Calu3 (cell line): ENCODE results near the gene ENPEP. TPM values are rescaled to one million over a fixed set of nuclear protein-coding genes. Genes with fewer than 3 reads are reported as not detected.

ENCODE experiments used
- BruUV-seq: library from RNA; stranded (reverse); fragments of 400-500 nt; replicated peaks from 2 replicates; lab custom pipeline; 2021; lab: Mats Ljungman, UMichigan
- CTCF ChIA-PET: fragments of 300-600 bp; sonication (Branson Sonifier 250); formaldehyde crosslinking; loops from one replicate; lab custom pipeline; 2022; ENCODE audit warnings: antibody characterized with exemption; lab: Charles Lee
- DNase-seq: peaks from one replicate; pipeline ENCODE4 v3.0.0; 2022
- H3K27ac Mint-ChIP-seq: one replicate; pipeline ENCODE4 v1.8.0; 2022; ENCODE audit warnings: mixed read lengths; ENCODE audit not compliant: unreplicated experiment
- H3K27me3 Mint-ChIP-seq: one replicate; pipeline ENCODE4 v1.8.0; 2022; ENCODE audit warnings: mixed read lengths; ENCODE audit not compliant: unreplicated experiment
- H3K36me3 Mint-ChIP-seq: one replicate; pipeline ENCODE4 v1.8.0; 2022; ENCODE audit warnings: mild to moderate bottlenecking, moderate library complexity, mixed read lengths; ENCODE audit not compliant: insufficient read depth, unreplicated experiment
- H3K4me1 Mint-ChIP-seq: one replicate; pipeline ENCODE4 v1.8.0; 2022; ENCODE audit warnings: mild to moderate bottlenecking, low read depth, mixed read lengths; ENCODE audit not compliant: unreplicated experiment
- H3K4me3 Mint-ChIP-seq: one replicate; pipeline ENCODE4 v1.8.0; 2022; ENCODE audit warnings: mild to moderate bottlenecking, low read depth, moderate library complexity, mixed read lengths; ENCODE audit not compliant: unreplicated experiment
- H3K9me3 Mint-ChIP-seq: one replicate; pipeline ENCODE4 v1.8.0; 2022; ENCODE audit warnings: low read depth, mixed read lengths; ENCODE audit not compliant: unreplicated experiment
- CTCF ChIP-seq: fragments of 200-600 bp; IDR thresholded peaks from one replicate; pipeline ENCODE4 v1.8.0; 2022; ENCODE audit warnings: antibody characterized with exemption; ENCODE audit not compliant: unreplicated experiment
- intact Hi-C: fragments of 100-400 bp; cut with micrococcal nuclease; formaldehyde crosslinking; loops from one replicate; pipeline ENCODE4 v1.10.0; 2022; ENCODE audit not compliant: unreplicated experiment
- total RNA-seq: library from RNA; stranded (reverse); gene quantifications from 2 replicates; pipeline ENCODE4 v1.2.3, GENCODE V29; 2022

Gene ENPEP
- total RNA-seq, 1 experiment from 2014 or later: not detected

DNA sequence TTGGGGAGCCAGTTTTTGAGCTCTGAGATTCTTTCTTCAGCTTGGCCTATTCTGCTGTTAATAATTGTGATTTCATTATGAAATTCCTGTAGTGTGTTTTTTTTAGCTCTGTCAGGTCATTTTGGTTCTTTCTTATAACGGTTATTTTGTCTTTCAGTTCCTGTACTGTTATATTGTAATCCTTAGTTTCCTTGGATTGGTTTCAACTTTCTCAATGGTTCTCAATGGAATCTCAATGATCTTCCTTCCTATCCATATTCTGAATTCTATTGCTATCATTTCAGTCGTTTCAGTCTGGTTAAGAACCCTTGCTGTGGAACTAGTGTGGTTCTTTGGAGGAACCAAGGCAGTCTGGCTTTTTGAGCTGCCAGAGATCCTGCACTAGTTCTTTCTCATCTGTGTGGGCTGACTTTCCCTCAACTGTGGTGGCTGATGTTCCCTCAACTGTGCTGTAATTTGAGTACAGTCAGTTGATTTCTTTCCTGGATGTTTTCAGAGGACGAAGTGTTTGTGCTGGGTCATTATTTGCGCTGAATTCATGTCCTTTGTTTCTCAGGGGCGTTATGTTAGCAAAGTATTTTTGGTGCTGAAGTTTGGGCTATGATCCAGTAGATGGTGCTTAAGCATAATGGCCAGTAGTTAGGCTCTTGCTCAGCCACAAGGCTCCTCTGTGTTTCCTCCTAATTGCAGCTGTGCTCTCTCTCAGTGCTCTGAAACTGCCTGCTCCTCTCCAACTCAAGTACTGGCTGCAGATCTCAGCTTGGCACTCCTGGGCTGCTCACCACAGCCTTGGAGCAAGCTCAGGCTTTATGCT lies 27.5 kb downstream of the ENPEP start:
- intact Hi-C loops: no loop called here
- CTCF ChIA-PET: no interaction called here
- no peak overlapping the region for H3K4me3 Mint-ChIP-seq
- H3K9me3 Mint-ChIP-seq: no peaks in the 10 kb centered on the region
- no TSS peak for BruUV-seq
- DNase-seq: no peak
- no peaks in the 10 kb centered on the region for H3K36me3 Mint-ChIP-seq
- no peak for TF ChIP-seq CTCF
- H3K27me3 Mint-ChIP-seq: no peaks in the 10 kb centered on the region
- no peaks in the 10 kb centered on the region for H3K4me1 Mint-ChIP-seq
- no peak overlapping the region for H3K27ac Mint-ChIP-seq

GRCh38 chr4:110504084-110504435 lies 28.1 kb downstream of the ENPEP start:
- intact Hi-C loops: no loop called here
- Mint-ChIP-seq H3K27me3 (no peaks in the 10 kb centered on the region), H3K4me1 (no peaks in the 10 kb centered on the region), H3K9me3 (no peaks in the 10 kb centered on the region), H3K4me3 (no peak overlapping the region), H3K36me3 (no peaks in the 10 kb centered on the region), H3K27ac (no peak overlapping the region)
- no peak for DNase-seq
- CTCF ChIA-PET: no interaction called here
- no TSS peak for BruUV-seq
- no peak for TF ChIP-seq CTCF

DNA sequence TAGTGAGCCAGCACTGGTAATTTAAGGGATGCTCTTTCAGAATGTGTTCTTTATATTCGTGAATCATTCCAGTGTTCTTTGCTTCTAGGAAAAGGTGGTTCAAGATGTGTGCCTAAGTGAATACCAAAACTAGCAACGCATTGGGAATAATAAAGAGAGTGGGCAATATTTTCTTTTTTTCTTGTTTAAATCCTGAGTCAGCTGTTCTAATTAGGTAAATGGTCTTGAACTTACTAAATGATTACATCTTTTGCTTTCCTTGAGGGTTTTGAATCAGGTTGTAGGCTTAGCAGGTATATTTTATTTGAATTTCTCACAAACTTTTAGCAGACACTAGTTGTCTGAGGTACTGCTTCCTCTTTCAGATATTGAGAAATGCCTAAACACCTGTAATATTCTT lies 29.5 kb downstream of the ENPEP start:
- no TSS peak for BruUV-seq
- Mint-ChIP-seq H3K27me3 (no peaks in the 10 kb centered on the region), H3K4me1 (no peaks in the 10 kb centered on the region), H3K4me3 (no peak overlapping the region), H3K36me3 (no peaks in the 10 kb centered on the region), H3K9me3 (no peaks in the 10 kb centered on the region), H3K27ac (no peak overlapping the region)
- TF ChIP-seq CTCF: no peak
- intact Hi-C loops: no loop called here
- CTCF ChIA-PET: no interaction called here
- DNase-seq: no peak

GRCh38 chr4:110508827-110509710 lies 33.1 kb downstream of the ENPEP start:
- Mint-ChIP-seq H3K4me3 (no peak overlapping the region), H3K9me3 (no peaks in the 10 kb centered on the region), H3K4me1 (no peaks in the 10 kb centered on the region), H3K36me3 (no peaks in the 10 kb centered on the region), H3K27me3 (no peaks in the 10 kb centered on the region), H3K27ac (no peak overlapping the region)
- intact Hi-C loops: loop anchor here (2.0 kb wide), 1 partner anchor 164 kb away; no protein-coding TSS in a partner anchor
- no peak for TF ChIP-seq CTCF
- DNase-seq: no peak
- BruUV-seq: no TSS peak
- CTCF ChIA-PET: interaction anchor here (0.6 to 1.9 kb wide), 3 partner anchors 164 to 510 kb away, joined by 3 to 12 read pairs (median 4); no protein-coding TSS in a partner anchor
